Body of pancreas (tissue), 4 donors: Measurements from ENCODE around the gene TMEM164. TPM values are rescaled to one million over a fixed set of nuclear protein-coding genes. Genes with fewer than 3 reads are reported as not detected.

Experiments
- ATAC-seq: fragments of 150-250 bp; one replicate; pipeline ENCODE4 v1.9.1; 2016
- DNase-seq, 4 donors: peaks; one replicate each; pipeline ENCODE4 v3.0.0-alpha.2; 2019
- H3K27ac ChIP-seq, 4 donors: fragments of 200-600 bp; sonication (generic); 1 replicate in 3 of 4; 2 replicates in 1 of 4; pipeline versions ENCODE4 v1.5.1 to v1.6.1; 2016 to 2019; ENCODE audit warnings: mild to moderate bottlenecking in 1 of 4, mixed read lengths in 1 of 4, moderate library complexity in 1 of 4
- H3K27me3 ChIP-seq, 2 donors: fragments of 200-600 bp; sonication (generic); one replicate each; pipeline ENCODE4 v1.6.0; 2016; ENCODE audit warnings: mild to moderate bottlenecking in 1 of 2
- H3K36me3 ChIP-seq, 2 donors: fragments of 200-600 bp; sonication (generic); replicated peaks in 1 of 2; 2 replicates each; pipeline ENCODE4 v1.5.1; 2016; ENCODE audit warnings: low read depth in 2 of 2; ENCODE audit not compliant: insufficient read depth in 1 of 2
- H3K4me1 ChIP-seq: fragments of 200-600 bp; sonication (generic); one replicate; pipeline ENCODE4 v1.6.0; 2016
- H3K4me3 ChIP-seq, 2 donors: fragments of 200-600 bp; sonication (generic); 1 replicate in 1 of 2; 2 replicates in 1 of 2; pipeline ENCODE4 v1.5.1; 2016 to 2019
- H3K9me3 ChIP-seq, 3 donors: fragments of 200-600 bp; sonication (generic); 1 replicate in 2 of 3; 2 replicates in 1 of 3; pipeline ENCODE4 v1.5.1; 2016
- POLR2A ChIP-seq, 3 donors: fragments of 450-650 bp; IDR thresholded peaks; one replicate each; pipeline ENCODE4 v1.6.1; 2016; ENCODE audit warnings: antibody characterized with exemption in 3 of 3, mild to moderate bottlenecking in 2 of 3
- WGBS, 2 donors: methylation state at CpG; one replicate each; pipeline ENCODE4 v1.1.5; 2017; 5-methylcytosine and 5-hydroxymethylcytosine counted together
- intact Hi-C: fragments of 100-400 bp; cut with DNase I; formaldehyde crosslinking; loops from one replicate; pipeline ENCODE4 v1.15.1; 2023
- total RNA-seq, 2 donors: library from RNA; depleted of rRNA; stranded (reverse); fragments of >200 nt; gene quantifications; one replicate each; pipeline ENCODE4 v1.1.0, GENCODE V29; 2016
- TF ChIP-seq, protein P1 (sequence below), 7 experiments: fragments of 450-650 bp in 4 of 7; fragments of 200-600 bp in 3 of 7; sonication (generic) in 3 of 7; IDR thresholded peaks; one replicate each; pipeline ENCODE4 v1.5.1; 2016 to 2019; ENCODE audit warnings: antibody characterized with exemption in 7 of 7

The TMEM164 gene
- total RNA-seq, 2 donors from 2014 or later, result 16.1 to 334 TPM

- intact Hi-C loops, result no loop called here
- Histone ChIP-seq H3K4me3 (no peak overlapping the region), H3K27me3 (no peaks in the 10 kb centered on the region), H3K4me1 (peaks cover 42% of the 10 kb centered on the region), H3K36me3 (no peaks in the 10 kb centered on the region), H3K9me3 (no peaks in the 10 kb centered on the region), H3K27ac (no peak overlapping the region)
- WGBS, 2 donors, result 58 to 75% methylated on average over 2 of the region's 2 CpGs
- no peak for DNase-seq
- TF ChIP-seq, protein P1, sequence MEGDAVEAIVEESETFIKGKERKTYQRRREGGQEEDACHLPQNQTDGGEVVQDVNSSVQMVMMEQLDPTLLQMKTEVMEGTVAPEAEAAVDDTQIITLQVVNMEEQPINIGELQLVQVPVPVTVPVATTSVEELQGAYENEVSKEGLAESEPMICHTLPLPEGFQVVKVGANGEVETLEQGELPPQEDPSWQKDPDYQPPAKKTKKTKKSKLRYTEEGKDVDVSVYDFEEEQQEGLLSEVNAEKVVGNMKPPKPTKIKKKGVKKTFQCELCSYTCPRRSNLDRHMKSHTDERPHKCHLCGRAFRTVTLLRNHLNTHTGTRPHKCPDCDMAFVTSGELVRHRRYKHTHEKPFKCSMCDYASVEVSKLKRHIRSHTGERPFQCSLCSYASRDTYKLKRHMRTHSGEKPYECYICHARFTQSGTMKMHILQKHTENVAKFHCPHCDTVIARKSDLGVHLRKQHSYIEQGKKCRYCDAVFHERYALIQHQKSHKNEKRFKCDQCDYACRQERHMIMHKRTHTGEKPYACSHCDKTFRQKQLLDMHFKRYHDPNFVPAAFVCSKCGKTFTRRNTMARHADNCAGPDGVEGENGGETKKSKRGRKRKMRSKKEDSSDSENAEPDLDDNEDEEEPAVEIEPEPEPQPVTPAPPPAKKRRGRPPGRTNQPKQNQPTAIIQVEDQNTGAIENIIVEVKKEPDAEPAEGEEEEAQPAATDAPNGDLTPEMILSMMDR (IDR thresholded peaks at IDR 0.05), result no peak
- no peak for TF ChIP-seq POLR2A (IDR thresholded peaks at IDR 0.05)
- no peak for ATAC-seq
Observed at GRCh38 chrX:110006161-110006560, 3.2 kb downstream of the TMEM164 start.

DNA sequence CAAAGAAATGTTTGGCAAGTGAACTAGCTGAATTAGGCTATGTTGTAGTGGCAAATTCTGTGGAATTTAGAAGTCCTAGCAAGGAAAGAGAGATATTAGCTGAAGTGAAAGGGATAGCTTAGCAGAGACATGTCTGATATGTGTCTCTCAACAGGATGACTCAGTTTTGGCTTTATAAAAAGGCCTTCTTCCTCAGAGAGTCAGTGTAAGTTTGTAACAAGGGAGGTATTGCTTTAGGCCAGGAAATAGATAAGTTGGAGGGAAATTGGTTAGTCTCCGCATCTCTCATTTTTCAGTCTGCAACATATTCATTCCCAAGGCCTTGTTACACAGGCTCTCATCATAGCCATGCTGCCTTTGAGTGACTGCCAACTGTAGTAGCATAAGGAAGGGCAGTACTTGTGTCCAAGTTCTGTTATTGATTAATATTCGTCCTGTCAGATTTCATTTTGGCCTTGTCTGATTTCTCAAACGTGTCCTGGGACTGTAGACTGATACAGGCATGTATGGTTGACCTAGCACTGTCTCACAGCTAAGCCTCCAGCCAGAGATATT, 4.0 kb downstream of the TMEM164 start:
- Histone ChIP-seq H3K4me3 (no peak overlapping the region), H3K27me3 (no peaks in the 10 kb centered on the region), H3K27ac (peak overlapping the region in 2 of 4 donors; percentile 21 to 36), H3K9me3 (no peaks in the 10 kb centered on the region), H3K4me1 (peaks cover 38% of the 10 kb centered on the region), H3K36me3 (no peaks in the 10 kb centered on the region)
- WGBS, 2 donors, result 17 to 21% methylated on average over 3 of the region's 3 CpGs
- intact Hi-C loops, result no loop called here
- TF ChIP-seq POLR2A (IDR thresholded peaks at IDR 0.05), result no peak
- TF ChIP-seq, protein P1 (IDR thresholded peaks at IDR 0.05), result no peak
- no peak for ATAC-seq
- peak in 3 of 4 donors; percentile 13 to 31 (median 14) for DNase-seq

DNA sequence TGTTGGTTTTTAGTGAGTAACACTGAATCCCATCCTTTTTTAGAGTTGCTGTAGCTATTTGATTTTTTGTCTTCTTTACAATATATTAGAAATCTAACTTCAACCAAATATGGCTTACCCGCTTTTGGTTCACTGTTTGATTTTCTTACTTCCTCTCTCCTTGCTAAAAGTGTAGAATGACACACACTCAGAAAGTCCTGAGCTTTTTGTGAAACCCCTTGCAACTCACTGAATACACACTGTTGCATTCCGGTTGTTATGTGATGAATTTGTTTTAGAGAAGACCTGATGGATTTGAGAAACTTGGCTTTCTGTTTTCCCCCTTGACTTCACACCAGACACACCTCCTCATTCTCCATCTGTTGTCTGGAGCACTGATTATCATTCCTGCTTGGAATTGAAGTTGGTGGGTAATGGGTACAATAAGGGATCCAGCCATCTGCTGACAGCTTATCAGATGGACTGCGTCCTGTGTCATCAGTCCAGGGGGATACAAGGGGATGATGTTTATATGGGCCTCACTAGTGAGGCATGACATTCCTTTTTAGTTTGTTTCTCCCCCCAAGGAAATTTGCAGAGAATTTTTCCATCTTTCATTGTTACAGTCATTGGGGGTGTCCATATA, 5.2 kb downstream of the TMEM164 start:
- Histone ChIP-seq H3K27me3 (no peaks in the 10 kb centered on the region), H3K27ac (no peak overlapping the region), H3K36me3 (no peaks in the 10 kb centered on the region), H3K9me3 (no peaks in the 10 kb centered on the region), H3K4me1 (peaks cover 47% of the 10 kb centered on the region), H3K4me3 (no peak overlapping the region)
- no peak for DNase-seq
- intact Hi-C loops, result no loop called here
- WGBS, 2 donors, result 89 to 96% methylated on average over 3 of the region's 3 CpGs
- TF ChIP-seq POLR2A (IDR thresholded peaks at IDR 0.05), result no peak
- TF ChIP-seq, protein P1 (IDR thresholded peaks at IDR 0.05), result no peak
- no peak for ATAC-seq

DNA sequence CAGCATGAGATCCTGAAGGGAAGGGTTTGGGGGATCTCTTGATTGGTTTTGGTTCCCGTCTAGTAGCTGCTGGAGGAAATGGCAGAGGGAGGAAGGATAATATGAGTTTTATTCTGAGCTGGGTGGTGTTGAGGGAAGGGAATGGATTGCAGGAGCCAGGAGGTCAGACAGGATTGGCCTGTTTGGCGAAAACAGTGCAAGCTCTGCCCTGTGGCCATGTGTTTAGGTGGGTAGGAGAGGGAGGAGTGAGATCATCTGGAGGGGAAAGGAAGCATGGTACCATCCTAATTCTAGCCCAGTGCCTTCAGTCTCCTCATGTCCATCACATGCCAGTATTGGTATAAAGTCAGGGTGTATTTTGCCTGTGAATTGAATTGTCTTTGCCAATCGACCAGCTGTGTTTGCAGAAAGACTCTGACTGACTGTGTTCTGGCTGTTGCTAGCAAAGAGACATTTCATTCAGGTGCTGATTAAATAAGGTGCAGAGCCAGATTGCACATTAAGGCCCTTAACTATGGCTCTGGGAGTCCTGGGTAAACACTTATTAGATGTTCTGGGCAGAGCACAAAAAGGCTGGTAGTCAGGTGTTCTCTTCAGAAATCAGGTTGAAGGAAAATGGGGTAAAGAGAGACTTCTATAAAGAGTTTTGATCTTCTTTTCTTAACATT, 10.0 kb downstream of the TMEM164 start:
- Histone ChIP-seq H3K4me1 (peaks cover 39% of the 10 kb centered on the region), H3K27ac (peak overlapping the region; percentile 7 to 57 (median 42)), H3K9me3 (no peaks in the 10 kb centered on the region), H3K27me3 (no peaks in the 10 kb centered on the region), H3K4me3 (no peak overlapping the region), H3K36me3 (no peaks in the 10 kb centered on the region)
- 29 to 41% methylated on average over 2 to 3 of the region's 3 CpGs for WGBS, 2 donors
- ATAC-seq (peak; percentile 77), DNase-seq (peak; percentile 29 to 52 (median 42))
- TF ChIP-seq POLR2A (IDR thresholded peaks at IDR 0.05), result no peak
- TF ChIP-seq, protein P1 (IDR thresholded peaks at IDR 0.05), result no peak
- intact Hi-C loops, result no loop called here
